T47D (cell line): ENCODE data around the gene BRIX1.
A peak's percentile ranks its signal among the peaks of the same experiment; 100 is the strongest.

Experiments used
- DNase-seq, 2 experiments: peaks; one replicate each; pipeline versions ENCODE4 v3.0.0 to v3.0.0-alpha.2; 2011 to 2012; ENCODE audit warnings: low read depth in 1 of 2, low spot score in 1 of 2
- JUND ChIP-seq: IDR thresholded peaks from 2 replicates; pipeline ENCODE4 v1.6.1; 2012; ENCODE audit warnings: low read depth
- in situ Hi-C: cut with HindIII; loops from 2 replicates; pipeline ENCODE4 v1.10.0; 2016; ENCODE audit warnings: low sequenced_read_pairs, low pct_unique_long_range_greater_than_20kb

The BRIX1 gene

GRCh38 chr5:34915139-34915855 lies at the start of gene BRIX1, which contains the start of gene RAD1:
Gene BRIX1 (plus strand): TSS chr5:34915711. CDS start chr5:34915739, 28 bp downstream.
Gene RAD1 (minus strand): TSS chr5:34915504. CDS start chr5:34914892, 612 bp downstream.
- in situ Hi-C loops = no loop called here
- DNase-seq = peak; percentile 76 to 98
- no peak for TF ChIP-seq JUND

GRCh38 chr5:34866989-34867471 lies 48.5 kb upstream of the BRIX1 start:
- in situ Hi-C loops = no loop called here
- no peak for TF ChIP-seq JUND
- peak in 1 of 2 experiments; percentile 16 for DNase-seq

GRCh38 chr5:34867660-34868059 lies 47.9 kb upstream of the BRIX1 start:
- in situ Hi-C loops = no loop called here
- TF ChIP-seq JUND = no peak
- no peak for DNase-seq

GRCh38 chr5:34868791-34869190 lies 46.7 kb upstream of the BRIX1 start:
- in situ Hi-C loops = no loop called here
- TF ChIP-seq JUND = no peak
- no peak for DNase-seq

- TF ChIP-seq JUND = no peak
- in situ Hi-C loops = no loop called here
Observed at GRCh38 chr5:34869256-34869655, 46.3 kb upstream of the BRIX1 start.

GRCh38 chr5:34870382-34870781 lies 45.1 kb upstream of the BRIX1 start:
- in situ Hi-C loops = no loop called here
- TF ChIP-seq JUND = no peak
- DNase-seq = no peak

More at GRCh38 chr5:34869256-34869655, 46.3 kb upstream of the BRIX1 start:
- no peak for DNase-seq

- no peak for DNase-seq
- in situ Hi-C loops = no loop called here
- TF ChIP-seq JUND = no peak
Observed at GRCh38 chr5:34876275-34876674, 39.2 kb upstream of the BRIX1 start.

- DNase-seq = no peak
- in situ Hi-C loops = no loop called here
- TF ChIP-seq JUND = no peak
Observed at GRCh38 chr5:34881246-34881645, 34.3 kb upstream of the BRIX1 start.

GRCh38 chr5:34886392-34887119 lies 29.0 kb upstream of the BRIX1 start:
- DNase-seq = no peak
- in situ Hi-C loops = no loop called here

GRCh38 chr5:34889394-34889793 lies 26.1 kb upstream of the BRIX1 start:
- in situ Hi-C loops = no loop called here
- no peak for TF ChIP-seq JUND

More at GRCh38 chr5:34886392-34887119, 29.0 kb upstream of the BRIX1 start:
- no peak for TF ChIP-seq JUND

GRCh38 chr5:34891981-34892380 lies 23.5 kb upstream of the BRIX1 start:
- no peak for DNase-seq
- in situ Hi-C loops = no loop called here
- TF ChIP-seq JUND = no peak

More at GRCh38 chr5:34889394-34889793, 26.1 kb upstream of the BRIX1 start:
- DNase-seq = no peak

- in situ Hi-C loops = no loop called here
- TF ChIP-seq JUND = no peak
- no peak for DNase-seq
Observed at GRCh38 chr5:34892414-34892813, 23.1 kb upstream of the BRIX1 start.

- DNase-seq = no peak
- TF ChIP-seq JUND = no peak
- in situ Hi-C loops = no loop called here
Observed at GRCh38 chr5:34894716-34895115, 20.8 kb upstream of the BRIX1 start.
